Stimulated activated CD8-positive, alpha-beta memory T cell treated with anti-CD3 and anti-CD28 coated beads, Interleukin-15, amount 100 ng/mL, for 1 hour (primary cell): Measurements from ENCODE around the gene TOMM7.

Experiments used
- DNase-seq: peaks from one replicate; pipeline ENCODE4 v3.0.0-alpha.2; 2020; ENCODE audit warnings: low read depth

The TOMM7 gene

GRCh38 chr7:22822486-22823141 lies at the start of gene TOMM7:
Gene TOMM7 (minus strand): TSS chr7:22822849. CDS start chr7:22822779, 70 bp downstream.
- peak; percentile 70 for DNase-seq

- no peak for DNase-seq
These were observed 49.6 kb upstream of the TOMM7 start for GRCh38 chr7:22872096-22872807.

- DNase-seq = no peak
These were observed 49.0 kb upstream of the TOMM7 start for GRCh38 chr7:22871661-22872060.

GRCh38 chr7:22868509-22868908 lies 45.9 kb upstream of the TOMM7 start:
- no peak for DNase-seq

- DNase-seq = no peak
These were observed 44.9 kb upstream of the TOMM7 start for GRCh38 chr7:22867589-22867988.

GRCh38 chr7:22867003-22867402 lies 44.4 kb upstream of the TOMM7 start:
- no peak for DNase-seq

- DNase-seq = no peak
These were observed 42.9 kb upstream of the TOMM7 start for GRCh38 chr7:22865602-22865960.

GRCh38 chr7:22864855-22865601 lies 42.4 kb upstream of the TOMM7 start:
- no peak for DNase-seq

- no peak for DNase-seq
These were observed 41.7 kb upstream of the TOMM7 start for GRCh38 chr7:22864301-22864700.

GRCh38 chr7:22863156-22863899 lies 40.7 kb upstream of the TOMM7 start:
- no peak for DNase-seq

- no peak for DNase-seq
These were observed 38.9 kb upstream of the TOMM7 start for GRCh38 chr7:22861576-22861975.

- no peak for DNase-seq
These were observed 38.3 kb upstream of the TOMM7 start for GRCh38 chr7:22860784-22861482.

GRCh38 chr7:22860337-22860736 lies 37.7 kb upstream of the TOMM7 start:
- DNase-seq = no peak

- DNase-seq = no peak
These were observed 37.1 kb upstream of the TOMM7 start for GRCh38 chr7:22859641-22860290.

- no peak for DNase-seq
These were observed 36.3 kb upstream of the TOMM7 start for GRCh38 chr7:22858640-22859561.

GRCh38 chr7:22858274-22858639 lies 35.6 kb upstream of the TOMM7 start:
- DNase-seq = no peak

- DNase-seq = no peak
These were observed 33.8 kb upstream of the TOMM7 start for GRCh38 chr7:22856416-22856815.

GRCh38 chr7:22855049-22855392 lies 32.4 kb upstream of the TOMM7 start:
- no peak for DNase-seq

- peak; percentile 46 for DNase-seq
These were observed 31.8 kb upstream of the TOMM7 start for GRCh38 chr7:22854158-22855048.
